Naive thymus-derived CD8-positive, alpha-beta T cell (primary cell): ENCODE results near the gene MYLK. TPM values are rescaled to one million over a fixed set of nuclear protein-coding genes. Genes with fewer than 3 reads are reported as not detected.
"Not testable (repeated sequence)": the region's sequence is repeated elsewhere in the genome, so short reads cannot be mapped to it uniquely, and the experiment has no call there.

ENCODE experiments used
- ATAC-seq, 2 donors: fragments of 150-1000 bp; cut with Tn5 transposase in 1 of 2; sonication (Bioruptor Pico), chemical (Tn5 transposase) in 1 of 2; 1 replicate in 1 of 2; 2 replicates in 1 of 2; pipeline ENCODE4 v1.10.0; 2021; ENCODE audit warnings: mild to moderate bottlenecking in 2 of 2, moderate library complexity in 2 of 2
- POLR2A ChIA-PET: fragments of 350-600 bp; sonication (Branson Sonifier 250); formaldehyde crosslinking; loops from one replicate; lab custom pipeline; 2021; ENCODE audit warnings: antibody characterized with exemption; lab: Charles Lee
- DNase-seq, 10 donors: peaks; one replicate each; pipeline versions ENCODE4 v3.0.0 to v3.0.0-alpha.2; 2020 to 2022
- H3K27ac Mint-ChIP-seq, 10 donors: one replicate each; pipeline ENCODE4 v1.8.0; 2020 to 2022; ENCODE audit warnings: mild to moderate bottlenecking in 10 of 10, mixed read lengths in 10 of 10, moderate library complexity in 4 of 10, inconsistent platforms in 1 of 10
- H3K27me3 Mint-ChIP-seq, 5 donors: one replicate each; pipeline ENCODE4 v1.8.0; 2021 to 2022; ENCODE audit warnings: mixed read lengths in 5 of 5
- H3K36me3 Mint-ChIP-seq, 3 donors: one replicate each; pipeline ENCODE4 v1.8.0; 2020 to 2022; ENCODE audit warnings: mixed read lengths in 3 of 3, mild to moderate bottlenecking in 2 of 3, inconsistent platforms in 1 of 3
- H3K4me1 Mint-ChIP-seq, 4 donors: one replicate each; pipeline ENCODE4 v1.8.0; 2021 to 2022; ENCODE audit warnings: mixed read lengths in 4 of 4
- H3K4me3 Mint-ChIP-seq, 10 donors: one replicate each; pipeline ENCODE4 v1.8.0; 2020 to 2022; ENCODE audit warnings: mild to moderate bottlenecking in 10 of 10, mixed read lengths in 10 of 10, moderate library complexity in 6 of 10, inconsistent platforms in 1 of 10
- H3K9me3 Mint-ChIP-seq, 9 donors: one replicate each; pipeline ENCODE4 v1.8.0; 2020 to 2022; ENCODE audit warnings: mixed read lengths in 9 of 9, mild to moderate bottlenecking in 3 of 9, inconsistent platforms in 1 of 9, moderate library complexity in 1 of 9
- polyA plus RNA-seq, 3 donors: library from polyadenylated mRNA; unstranded; fragments of 300-500 nt; fragmentation: Illumina TruSeq; gene quantifications; one replicate each; pipeline ENCODE4 v1.2.3, GENCODE V29; 2021
- total RNA-seq, 8 experiments: library from RNA in 2 of 8; stranded (reverse) in 2 of 8; gene quantifications; one replicate each; pipeline ENCODE4 v1.2.3 and lab custom pipeline; 2021 to 2026

Gene MYLK
- total and polyA plus RNA-seq, 5 experiments from 2014 or later = 0.02 to 0.16 (median 0.10) TPM; not detected in 2

- no peak overlapping the region for H3K4me3 Mint-ChIP-seq
- POLR2A ChIA-PET = no interaction called here
- H3K9me3 Mint-ChIP-seq = no peaks in the 10 kb centered on the region
- no peak overlapping the region for H3K27ac Mint-ChIP-seq
- DNase-seq = no peak
- no peak for ATAC-seq
- no peaks in the 10 kb centered on the region for H3K36me3 Mint-ChIP-seq
- H3K27me3 Mint-ChIP-seq = peaks cover 0 to 6% (median 2%) of the 10 kb centered on the region in 5 donors
- no peaks in the 10 kb centered on the region for H3K4me1 Mint-ChIP-seq
These were observed 140.1 kb downstream of the MYLK start for GRCh38 chr3:123744064-123744463.

- Mint-ChIP-seq H3K36me3 (no peaks in the 10 kb centered on the region), H3K4me1 (no peaks in the 10 kb centered on the region), H3K4me3 (no peak overlapping the region), H3K9me3 (no peaks in the 10 kb centered on the region), H3K27me3 (peaks cover 0 to 5% (median 2%) of the 10 kb centered on the region in 5 donors), H3K27ac (no peak overlapping the region)
- DNase-seq = no peak
- ATAC-seq = no peak
- POLR2A ChIA-PET = no interaction called here
These were observed 141.0 kb downstream of the MYLK start for GRCh38 chr3:123743121-123743520.

GRCh38 chr3:123741041-123741511 lies 143.1 kb downstream of the MYLK start:
- Mint-ChIP-seq H3K27me3 (peaks cover 0 to 4% (median 2%) of the 10 kb centered on the region in 5 donors), H3K36me3 (no peaks in the 10 kb centered on the region), H3K9me3 (no peaks in the 10 kb centered on the region), H3K4me3 (no peak overlapping the region), H3K27ac (no peak overlapping the region), H3K4me1 (no peaks in the 10 kb centered on the region)
- POLR2A ChIA-PET = no interaction called here
- no peak for DNase-seq
- ATAC-seq = no peak

GRCh38 chr3:123740391-123740822 lies 143.7 kb downstream of the MYLK start:
- no peaks in the 10 kb centered on the region for H3K36me3 Mint-ChIP-seq
- peaks cover 0 to 5% (median 2%) of the 10 kb centered on the region in 5 donors for H3K27me3 Mint-ChIP-seq
- no peak overlapping the region for H3K27ac Mint-ChIP-seq
- POLR2A ChIA-PET = no interaction called here
- no peak overlapping the region for H3K4me3 Mint-ChIP-seq
- H3K4me1 Mint-ChIP-seq = no peaks in the 10 kb centered on the region
- ATAC-seq (no peak), DNase-seq (no peak)
- no peaks in the 10 kb centered on the region for H3K9me3 Mint-ChIP-seq

- Mint-ChIP-seq H3K27me3 (peaks cover 0 to 8% (median 2%) of the 10 kb centered on the region in 5 donors), H3K27ac (peak overlapping the region in 1 of 10 donors; percentile 28), H3K4me1 (no peaks in the 10 kb centered on the region), H3K4me3 (no peak overlapping the region), H3K36me3 (no peaks in the 10 kb centered on the region), H3K9me3 (no peaks in the 10 kb centered on the region)
- no peak for DNase-seq
- no peak for ATAC-seq
- POLR2A ChIA-PET = no interaction called here
These were observed 144.4 kb downstream of the MYLK start for GRCh38 chr3:123739754-123740153.

GRCh38 chr3:123739106-123739505 lies 145.0 kb downstream of the MYLK start:
- POLR2A ChIA-PET = no interaction called here
- H3K36me3 Mint-ChIP-seq = no peaks in the 10 kb centered on the region
- peaks cover 0 to 11% (median 2%) of the 10 kb centered on the region in 5 donors for H3K27me3 Mint-ChIP-seq
- no peaks in the 10 kb centered on the region for H3K4me1 Mint-ChIP-seq
- H3K27ac Mint-ChIP-seq = no peak overlapping the region
- no peaks in the 10 kb centered on the region for H3K9me3 Mint-ChIP-seq
- no peak for DNase-seq
- H3K4me3 Mint-ChIP-seq = no peak overlapping the region
- ATAC-seq = no peak

- H3K4me3 Mint-ChIP-seq, ATAC-seq, POLR2A ChIA-PET, H3K4me1 Mint-ChIP-seq, DNase-seq, H3K9me3 Mint-ChIP-seq, H3K36me3 Mint-ChIP-seq, H3K27ac Mint-ChIP-seq: not testable (repeated sequence)
- H3K27me3 Mint-ChIP-seq = peaks cover 0 to 11% (median 2%) of the 10 kb centered on the region in 5 donors
These were observed 145.6 kb downstream of the MYLK start for GRCh38 chr3:123738522-123738921.

- H3K4me1 Mint-ChIP-seq = no peaks in the 10 kb centered on the region
- POLR2A ChIA-PET = no interaction called here
- no peaks in the 10 kb centered on the region for H3K36me3 Mint-ChIP-seq
- peaks cover 0 to 11% (median 0%) of the 10 kb centered on the region in 5 donors for H3K27me3 Mint-ChIP-seq
- H3K4me3 Mint-ChIP-seq = no peak overlapping the region
- peak overlapping the region in 1 of 10 donors; percentile 25 for H3K27ac Mint-ChIP-seq
- no peak for ATAC-seq
- H3K9me3 Mint-ChIP-seq = no peaks in the 10 kb centered on the region
- no peak for DNase-seq
These were observed 147.0 kb downstream of the MYLK start for GRCh38 chr3:123737168-123737567.

- Mint-ChIP-seq H3K4me3 (no peak overlapping the region), H3K27me3 (peaks cover 0 to 11% (median 0%) of the 10 kb centered on the region in 5 donors), H3K27ac (no peak overlapping the region), H3K9me3 (no peaks in the 10 kb centered on the region), H3K36me3 (no peaks in the 10 kb centered on the region), H3K4me1 (no peaks in the 10 kb centered on the region)
- ATAC-seq (no peak), DNase-seq (no peak)
- POLR2A ChIA-PET = no interaction called here
These were observed 148.7 kb downstream of the MYLK start for GRCh38 chr3:123735456-123735855.

- Mint-ChIP-seq H3K4me3 (no peak overlapping the region), H3K36me3 (no peaks in the 10 kb centered on the region), H3K27me3 (peaks cover 0 to 11% (median 0%) of the 10 kb centered on the region in 5 donors), H3K9me3 (no peaks in the 10 kb centered on the region), H3K4me1 (no peaks in the 10 kb centered on the region), H3K27ac (no peak overlapping the region)
- POLR2A ChIA-PET = no interaction called here
- no peak for DNase-seq
- no peak for ATAC-seq
These were observed 149.6 kb downstream of the MYLK start for GRCh38 chr3:123734527-123734902.

- Mint-ChIP-seq H3K4me3 (no peak overlapping the region), H3K9me3 (no peaks in the 10 kb centered on the region), H3K27ac (no peak overlapping the region), H3K27me3 (peaks cover 0 to 11% (median 0%) of the 10 kb centered on the region in 5 donors), H3K4me1 (no peaks in the 10 kb centered on the region), H3K36me3 (no peaks in the 10 kb centered on the region)
- POLR2A ChIA-PET = no interaction called here
- ATAC-seq = no peak
- DNase-seq = no peak
These were observed 150.2 kb downstream of the MYLK start for GRCh38 chr3:123733805-123734526.

- no peak for DNase-seq
These were observed 150.8 kb downstream of the MYLK start for GRCh38 chr3:123733341-123733740.

GRCh38 chr3:123732447-123732846 lies 151.7 kb downstream of the MYLK start:
- peaks cover 0 to 1% (median 0%) of the 10 kb centered on the region in 4 donors for H3K4me1 Mint-ChIP-seq
- no peaks in the 10 kb centered on the region for H3K9me3 Mint-ChIP-seq
- no peaks in the 10 kb centered on the region for H3K36me3 Mint-ChIP-seq
- no peak overlapping the region for H3K4me3 Mint-ChIP-seq
- no peak overlapping the region for H3K27ac Mint-ChIP-seq
- H3K27me3 Mint-ChIP-seq = peaks cover 0 to 14% (median 4%) of the 10 kb centered on the region in 5 donors
- ATAC-seq (no peak), DNase-seq (no peak)
- POLR2A ChIA-PET = no interaction called here

More at GRCh38 chr3:123733341-123733740, 150.8 kb downstream of the MYLK start:
- H3K27me3 Mint-ChIP-seq = peaks cover 0 to 11% (median 0%) of the 10 kb centered on the region in 5 donors
- no peaks in the 10 kb centered on the region for H3K9me3 Mint-ChIP-seq
- no peak overlapping the region for H3K4me3 Mint-ChIP-seq
- no peak for ATAC-seq
- H3K4me1 Mint-ChIP-seq = no peaks in the 10 kb centered on the region
- H3K27ac Mint-ChIP-seq = no peak overlapping the region
- H3K36me3 Mint-ChIP-seq = no peaks in the 10 kb centered on the region
- POLR2A ChIA-PET = no interaction called here
